K562 (cell line): ENCODE results near the gene FREM1. TPM values are rescaled to one million over a fixed set of nuclear protein-coding genes. Genes with fewer than 3 reads are reported as not detected.

Source experiments
- ATAC-seq: fragments of 200-7000 bp; cut with Tn5 transposase; 3 replicates; pipeline ENCODE4 v1.9.1; 2020; ENCODE audit warnings: moderate library complexity
- BruUV-seq: library from RNA; stranded (reverse); fragments of 400-500 nt; replicated peaks from 2 replicates; lab custom pipeline; 2021; lab: Mats Ljungman, UMichigan
- CTCF ChIA-PET: fragments of 300-600 bp; formaldehyde crosslinking; extraction: SDS; loops from one replicate; lab custom pipeline; 2021; ENCODE audit warnings: low intra/inter-chr PET ratio; lab: Yijun Ruan, JAX
- POLR2A ChIA-PET: fragments of 300-600, 350-650 bp; sonication (Branson Sonifier 250); formaldehyde crosslinking; extraction: SDS; loops from one replicate; lab custom pipeline; 2021; ENCODE audit warnings: antibody characterized with exemption, inconsistent platforms; lab: Yijun Ruan, JAX
- DNase-seq, 4 experiments: peaks; one replicate each; pipeline versions ENCODE4 v3.0.0 to v3.0.0-alpha.2; 2011 to 2018; ENCODE audit warnings: low spot score in 3 of 4, mixed read lengths in 3 of 4; ENCODE audit errors: extremely low read depth in 1 of 4
- FAIRE-seq: peaks from 2 replicates; lab custom pipeline; 2011; peaks lifted over from hg19 to GRCh38; lab: Jason Lieb, UNC
- H2AFZ ChIP-seq: 2 replicates; pipeline ENCODE4 v1.6.0; 2011; ENCODE audit warnings: low read depth, low read length, control low read depth, inconsistent platforms
- H3K27ac ChIP-seq: fragments of 200-600 bp; 3 replicates; pipeline ENCODE4 v1.8.0; 2011; ENCODE audit warnings: low read depth, mild to moderate bottlenecking, control low read depth, inconsistent platforms, low read length, moderate library complexity, mixed read lengths; ENCODE audit errors: extremely low read depth
- H3K27me3 ChIP-seq, 2 experiments: fragments of 300-600 bp in 1 of 2; 2 replicates in 1 of 2; 3 replicates in 1 of 2; pipeline versions ENCODE4 v1.6.0 to v1.8.0; 2011; ENCODE audit warnings: inconsistent platforms in 2 of 2, low read length in 2 of 2, mild to moderate bottlenecking in 1 of 2, mixed read lengths in 1 of 2, moderate library complexity in 1 of 2; ENCODE audit not compliant: control insufficient read depth in 2 of 2, insufficient read depth in 2 of 2
- H3K36me3 ChIP-seq: fragments of 300-600 bp; 3 replicates; pipeline ENCODE4 v1.8.0; 2011; ENCODE audit warnings: mild to moderate bottlenecking, low read length, inconsistent platforms; ENCODE audit not compliant: control insufficient read depth, insufficient read depth
- H3K4me1 ChIP-seq, 2 experiments: fragments of 200-600 bp in 1 of 2; replicated peaks in 1 of 2; 2 replicates in 1 of 2; 3 replicates in 1 of 2; pipeline versions ENCODE4 v1.5.1 to v1.8.0; 2011; ENCODE audit warnings: inconsistent platforms in 2 of 2, low read length in 2 of 2, mild to moderate bottlenecking in 1 of 2, mixed read lengths in 1 of 2, moderate library complexity in 1 of 2; ENCODE audit not compliant: control insufficient read depth in 2 of 2, insufficient read depth in 2 of 2
- H3K4me2 ChIP-seq: 2 replicates; pipeline ENCODE4 v1.6.1; 2011; ENCODE audit warnings: low read length, control low read depth, inconsistent platforms, mixed read lengths; ENCODE audit not compliant: insufficient read depth
- H3K4me3 ChIP-seq: fragments of 200-600 bp; sonication (generic), shearing (Covaris generic); 2 replicates; pipeline ENCODE4 v1.5.1; 2016; ENCODE audit warnings: control low read depth, inconsistent platforms
- H3K79me2 ChIP-seq: fragments of 200-600 bp; 3 replicates; pipeline ENCODE4 v1.8.0; 2011; ENCODE audit warnings: low read length, inconsistent platforms; ENCODE audit not compliant: control insufficient read depth, insufficient read depth
- H3K9ac ChIP-seq, 2 experiments: 2 replicates each; pipeline versions ENCODE4 v1.6.0 to v1.6.1; 2011; ENCODE audit warnings: low read depth in 2 of 2, low read length in 2 of 2, control low read depth in 1 of 2, inconsistent platforms in 1 of 2, mild to moderate bottlenecking in 1 of 2, mixed read lengths in 1 of 2; ENCODE audit not compliant: insufficient read depth in 1 of 2
- H3K9me1 ChIP-seq: one replicate; pipeline ENCODE4 v1.6.0; 2011; ENCODE audit warnings: inconsistent platforms, mild to moderate bottlenecking, low read length, moderate library complexity; ENCODE audit not compliant: control insufficient read depth, insufficient read depth
- H3K9me3 ChIP-seq: replicated peaks from 2 replicates; pipeline ENCODE4 v1.5.1; 2011; ENCODE audit warnings: low read depth, low read length, inconsistent platforms; ENCODE audit not compliant: control insufficient read depth, insufficient read depth
- H4K20me1 ChIP-seq: replicated peaks from 2 replicates; pipeline ENCODE4 v1.6.1; 2011; ENCODE audit warnings: low read length, inconsistent platforms, mixed read lengths; ENCODE audit not compliant: control insufficient read depth, insufficient read depth
- CBX8 ChIP-seq: fragments of 200-600 bp; sonication (generic); IDR thresholded peaks from 2 replicates; pipeline ENCODE4 v1.6.1; 2012; ENCODE audit warnings: borderline replicate concordance, mixed run types, low read depth, mild to moderate bottlenecking, moderate library complexity, mixed read lengths, low read length, control low read depth, inconsistent platforms; ENCODE audit not compliant: poor library complexity, severe bottlenecking; ENCODE audit errors: extremely low read depth
- CEBPB ChIP-seq: fragments of 450-650 bp; IDR thresholded peaks from 2 replicates; pipeline ENCODE4 v1.6.1; 2016; ENCODE audit warnings: missing genetic modification characterization, missing compliant biosample characterization
- MBD2 ChIP-seq: sonication (generic); IDR thresholded peaks from 2 replicates; pipeline ENCODE4 v1.6.1; 2016; ENCODE audit warnings: low read depth, borderline replicate concordance
- UBTF ChIP-seq, 2 experiments: IDR thresholded peaks; 2 replicates each; pipeline ENCODE4 v1.6.1; 2012; ENCODE audit warnings: improper control_type of control experiment in 2 of 2, low read depth in 2 of 2, low read length in 2 of 2, borderline replicate concordance in 1 of 2
- ZNF121 ChIP-seq: sonication (generic); formaldehyde crosslinking; conservative IDR thresholded peaks from 2 replicates; pipeline ENCODE4 v1.8.0; 2022; ENCODE audit warnings: missing genetic modification reagents
- ZNF277 ChIP-seq: fragments of 250-450 bp; sonication (Bioruptor Pico); IDR thresholded peaks from 2 replicates; pipeline ENCODE4 v1.8.0; 2022; ENCODE audit warnings: inconsistent platforms, mild to moderate bottlenecking, moderate library complexity, borderline replicate concordance
- ZNF384 ChIP-seq: IDR thresholded peaks from 2 replicates; pipeline ENCODE4 v1.6.1; 2012; ENCODE audit warnings: low read depth, low read length, improper control_type of control experiment
- ZNF668 ChIP-seq: fragments of 250-450 bp; sonication (Bioruptor Pico); IDR thresholded peaks from 2 replicates; pipeline ENCODE4 v1.8.0; 2022; ENCODE audit warnings: mild to moderate bottlenecking, inconsistent platforms
- ZNF780A ChIP-seq: fragments of 250-450 bp; sonication (Bioruptor Pico); IDR thresholded peaks from 2 replicates; pipeline ENCODE4 v1.5.0; 2021; ENCODE audit warnings: mild to moderate bottlenecking
- WGBS: fragments of 100-300 bp; shearing (Covaris generic); methylation state at CpG from one replicate; pipeline ENCODE4 v1.1.6; 2016; ENCODE audit warnings: low coverage, mixed read lengths; ENCODE audit not compliant: insufficient coverage; ENCODE audit errors: missing lambda C conversion rate; 5-methylcytosine and 5-hydroxymethylcytosine counted together
- in situ Hi-C: fragments of 300-500 bp; cut with MboI; formaldehyde crosslinking; loops from 4 replicates; pipeline ENCODE4 v1.15.0; 2018; ENCODE audit warnings: inconsistent platforms, mixed read lengths
- intact Hi-C: fragments of 100-400 bp; cut with micrococcal nuclease; formaldehyde crosslinking; loops from 2 replicates; pipeline ENCODE4 v1.14.2; 2022
- polyA plus RNA-seq, 8 experiments: library from polyadenylated mRNA; depleted of rRNA in 4 of 8; stranded (reverse) in 5 of 8; unstranded in 3 of 8; fragments of >200 nt; fragmentation: Nextera tagmentation in 2 of 8; fragmentation: Illumina TruSeq in 1 of 8; extraction: Ambion mirVana in 2 of 8; extraction: Trizol in 1 of 8; gene quantifications; 2 replicates each; pipeline versions ENCODE4 v1.2.1 to v1.2.3, GENCODE V29; 2011 to 2014; ENCODE audit warnings: inconsistent platforms in 1 of 8, missing spikeins in 1 of 8
- total RNA-seq, 7 experiments: library from RNA; depleted of rRNA in 6 of 7; stranded (reverse); fragments of >200 nt in 6 of 7; fragmentation: Illumina TruSeq in 2 of 7; extraction: Trizol in 2 of 7; gene quantifications; 2 replicates each; pipeline versions ENCODE4 v1.2.1 to v1.2.3, GENCODE V29; 2011 to 2021; ENCODE audit warnings: low replicate concordance in 1 of 7
- TF ChIP-seq, protein P1 (sequence below): sonication (generic); formaldehyde crosslinking; IDR thresholded peaks from 2 replicates; pipeline ENCODE4 v1.8.1; 2022; ENCODE audit warnings: missing genetic modification reagents
- TF ChIP-seq, protein P2 (sequence below): sonication (generic); formaldehyde crosslinking; IDR thresholded peaks from 2 replicates; pipeline ENCODE4 v1.8.1; 2023; ENCODE audit warnings: mild to moderate bottlenecking, missing genetic modification reagents, moderate library complexity
- TF ChIP-seq, protein P3 (sequence below): sonication (generic); formaldehyde crosslinking; IDR thresholded peaks from 2 replicates; pipeline ENCODE4 v1.8.0; 2022; ENCODE audit warnings: missing genetic modification reagents, mild to moderate bottlenecking, borderline replicate concordance

The FREM1 gene
- total and polyA plus RNA-seq, 9 of the 15 experiments (the other 6 are each of a cell fraction or from before 2014, with no cell fraction given) = 0.03 to 0.24 (median 0.13) TPM; not detected in 2

GRCh38 chr9:14889451-14889850 lies 20.8 kb downstream of the FREM1 start:
- intact Hi-C loops (no loop called here), in situ Hi-C loops (no loop called here)
- H3K4me2 ChIP-seq = no peak overlapping the region
- DNase-seq (no peak), ATAC-seq (no peak), FAIRE-seq (no peak)
- BruUV-seq = no TSS peak
- no peaks in the 10 kb centered on the region for H3K27me3 ChIP-seq
- no peaks in the 10 kb centered on the region for H3K79me2 ChIP-seq
- H2AFZ ChIP-seq = no peak overlapping the region
- no peaks in the 10 kb centered on the region for H3K36me3 ChIP-seq
- no peaks in the 10 kb centered on the region for H3K9me1 ChIP-seq
- no peak overlapping the region for H3K4me3 ChIP-seq
- TF ChIP-seq, protein P1, sequence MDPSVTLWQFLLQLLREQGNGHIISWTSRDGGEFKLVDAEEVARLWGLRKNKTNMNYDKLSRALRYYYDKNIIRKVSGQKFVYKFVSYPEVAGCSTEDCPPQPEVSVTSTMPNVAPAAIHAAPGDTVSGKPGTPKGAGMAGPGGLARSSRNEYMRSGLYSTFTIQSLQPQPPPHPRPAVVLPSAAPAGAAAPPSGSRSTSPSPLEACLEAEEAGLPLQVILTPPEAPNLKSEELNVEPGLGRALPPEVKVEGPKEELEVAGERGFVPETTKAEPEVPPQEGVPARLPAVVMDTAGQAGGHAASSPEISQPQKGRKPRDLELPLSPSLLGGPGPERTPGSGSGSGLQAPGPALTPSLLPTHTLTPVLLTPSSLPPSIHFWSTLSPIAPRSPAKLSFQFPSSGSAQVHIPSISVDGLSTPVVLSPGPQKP = no peak
- TF ChIP-seq MBD2 (no peak), ZNF121 (no peak), ZNF277 (no peak), CEBPB (tag) (no peak), UBTF (IDR thresholded peaks at IDR 0.05; ENCODE audit: borderline replicate concordance in 1 of 2, low read depth in 2 of 2, low read length in 2 of 2) (no peak), ZNF668 (CRISPR knock-in tag) (no peak), ZNF384 (no peak), CBX8 (no peak), ZNF780A (no peak)
- TF ChIP-seq, protein P2, sequence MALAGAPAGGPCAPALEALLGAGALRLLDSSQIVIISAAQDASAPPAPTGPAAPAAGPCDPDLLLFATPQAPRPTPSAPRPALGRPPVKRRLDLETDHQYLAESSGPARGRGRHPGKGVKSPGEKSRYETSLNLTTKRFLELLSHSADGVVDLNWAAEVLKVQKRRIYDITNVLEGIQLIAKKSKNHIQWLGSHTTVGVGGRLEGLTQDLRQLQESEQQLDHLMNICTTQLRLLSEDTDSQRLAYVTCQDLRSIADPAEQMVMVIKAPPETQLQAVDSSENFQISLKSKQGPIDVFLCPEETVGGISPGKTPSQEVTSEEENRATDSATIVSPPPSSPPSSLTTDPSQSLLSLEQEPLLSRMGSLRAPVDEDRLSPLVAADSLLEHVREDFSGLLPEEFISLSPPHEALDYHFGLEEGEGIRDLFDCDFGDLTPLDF (CRISPR knock-in tag) = no peak
- TF ChIP-seq, protein P3, sequence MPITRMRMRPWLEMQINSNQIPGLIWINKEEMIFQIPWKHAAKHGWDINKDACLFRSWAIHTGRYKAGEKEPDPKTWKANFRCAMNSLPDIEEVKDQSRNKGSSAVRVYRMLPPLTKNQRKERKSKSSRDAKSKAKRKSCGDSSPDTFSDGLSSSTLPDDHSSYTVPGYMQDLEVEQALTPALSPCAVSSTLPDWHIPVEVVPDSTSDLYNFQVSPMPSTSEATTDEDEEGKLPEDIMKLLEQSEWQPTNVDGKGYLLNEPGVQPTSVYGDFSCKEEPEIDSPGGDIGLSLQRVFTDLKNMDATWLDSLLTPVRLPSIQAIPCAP (CRISPR knock-in tag) = no peak
- H3K9ac ChIP-seq = no peak overlapping the region
- H3K9me3 ChIP-seq = no peaks in the 10 kb centered on the region
- H3K4me1 ChIP-seq = no peaks in the 10 kb centered on the region
- H4K20me1 ChIP-seq = no peaks in the 10 kb centered on the region
- ChIA-PET CTCF (no interaction called here), POLR2A (no interaction called here)
- H3K27ac ChIP-seq = no peak overlapping the region
- 10% methylated on average over 3 of the region's 3 CpGs for WGBS
